Lung (tissue), 12 donors: ENCODE data around the gene CDC5L. TPM values are rescaled to one million over a fixed set of nuclear protein-coding genes. Genes with fewer than 3 reads are reported as not detected.

Experiments
- ATAC-seq: fragments of 200-7000 bp; cut with Tn5 transposase; one replicate; pipeline ENCODE4 v1.9.1; 2020; ENCODE audit warnings: moderate number of reproducible peaks; ENCODE audit not compliant: insufficient read depth, low FRiP score
- DNase-seq, 3 donors: peaks; one replicate each; pipeline ENCODE4 v3.0.0-alpha.2; 2013 to 2017
- H3K27ac ChIP-seq, 2 donors: one replicate each; pipeline ENCODE4 v1.5.1; 2013; ENCODE audit warnings: mild to moderate bottlenecking in 2 of 2, moderate library complexity in 2 of 2, control low read depth in 1 of 2, inconsistent platforms in 1 of 2, low read depth in 1 of 2, low read length in 1 of 2
- H3K27me3 ChIP-seq, 3 donors: one replicate each; pipeline ENCODE4 v1.5.1; 2013; ENCODE audit warnings: low read length in 2 of 3; ENCODE audit not compliant: control insufficient read depth in 3 of 3, insufficient read depth in 3 of 3
- H3K36me3 ChIP-seq, 4 donors: one replicate each; pipeline ENCODE4 v1.5.1; 2013; ENCODE audit warnings: low read length in 4 of 4, mild to moderate bottlenecking in 1 of 4, moderate library complexity in 1 of 4; ENCODE audit not compliant: control insufficient read depth in 4 of 4, insufficient read depth in 4 of 4
- H3K4me1 ChIP-seq, 5 donors: one replicate each; pipeline ENCODE4 v1.5.1; 2013; ENCODE audit warnings: low read length in 5 of 5, mild to moderate bottlenecking in 2 of 5, moderate library complexity in 1 of 5; ENCODE audit not compliant: control insufficient read depth in 5 of 5, insufficient read depth in 5 of 5
- H3K4me3 ChIP-seq: one replicate; pipeline ENCODE4 v1.5.1; 2013; ENCODE audit warnings: mild to moderate bottlenecking, control low read depth, moderate library complexity
- H3K9ac ChIP-seq, 2 donors: one replicate each; pipeline ENCODE4 v1.5.1; 2013; ENCODE audit warnings: low read length in 2 of 2, control low read depth in 1 of 2; ENCODE audit not compliant: insufficient read depth in 1 of 2
- H3K9me3 ChIP-seq, 4 donors: one replicate each; pipeline ENCODE4 v1.5.1; 2013; ENCODE audit warnings: low read length in 3 of 4, mild to moderate bottlenecking in 1 of 4, moderate library complexity in 1 of 4; ENCODE audit not compliant: control insufficient read depth in 4 of 4, insufficient read depth in 3 of 4
- CTCF ChIP-seq: IDR thresholded peaks from 2 replicates; pipeline ENCODE4 v1.5.1; 2012; ENCODE audit warnings: mild to moderate bottlenecking; ENCODE audit errors: control extremely low read depth, extremely low read depth
- WGBS, 2 donors: extraction: QIAGEN DNeasy Blood & Tissue Kit; methylation state at CpG; one replicate each; pipeline ENCODE4 v1.1.7; 2013; 5-methylcytosine and 5-hydroxymethylcytosine counted together
- polyA plus RNA-seq, 2 donors: library from polyadenylated mRNA; stranded (reverse); fragments of 200-250 nt; gene quantifications; one replicate each; pipeline ENCODE4 v1.2.1, GENCODE V29; 2013
- total RNA-seq, 2 donors: library from RNA; depleted of rRNA in 1 of 2; stranded (reverse); fragments of >200 nt in 1 of 2; gene quantifications; one replicate each; pipeline ENCODE4 v1.2.1, GENCODE V29; 2014 to 2021
- donor health status: control.
- donor health status: control.
- donor health status: Bipolar disorder and iron deficiency.
- donor health status: healthy.
- donor health status: DM: yes; HTN: yes; CAD: no.

Gene CDC5L
- total and polyA plus RNA-seq, 4 donors, result 5.1 to 26.8 (median 11.3) TPM

GRCh38 chr6:44367681-44368080, 19.8 kb upstream of the CDC5L start:
- no peak overlapping the region for H3K27ac ChIP-seq
- 13 to 35% methylated on average over 2 of the region's 2 CpGs for WGBS, 2 donors
- TF ChIP-seq CTCF, result no peak
- no peak overlapping the region for H3K4me3 ChIP-seq
- H3K27me3 ChIP-seq, result no peaks in the 10 kb centered on the region
- ATAC-seq (no peak), DNase-seq (no peak)
- no peak overlapping the region for H3K9ac ChIP-seq
- no peaks in the 10 kb centered on the region for H3K9me3 ChIP-seq
- H3K36me3 ChIP-seq, result no peaks in the 10 kb centered on the region
- no peaks in the 10 kb centered on the region for H3K4me1 ChIP-seq

GRCh38 chr6:44373051-44373450, 14.5 kb upstream of the CDC5L start:
- no peak for ATAC-seq
- WGBS, 2 donors, result 62 to 90% methylated on average over 3 of the region's 3 CpGs

GRCh38 chr6:44373787-44374186, 13.7 kb upstream of the CDC5L start:
- WGBS, 2 donors, result 61 to 77% methylated on average over 2 of the region's 2 CpGs
- Histone ChIP-seq H3K27me3 (peaks cover 0 to 4% (median 0%) of the 10 kb centered on the region in 3 donors), H3K9ac (no peak overlapping the region), H3K27ac (no peak overlapping the region), H3K4me1 (no peaks in the 10 kb centered on the region), H3K9me3 (no peaks in the 10 kb centered on the region), H3K4me3 (no peak overlapping the region), H3K36me3 (no peaks in the 10 kb centered on the region)
- ATAC-seq (no peak), DNase-seq (no peak)
- TF ChIP-seq CTCF, result no peak

More at GRCh38 chr6:44373051-44373450, 14.5 kb upstream of the CDC5L start:
- Histone ChIP-seq H3K27me3 (peaks cover 0 to 2% (median 0%) of the 10 kb centered on the region in 3 donors), H3K36me3 (no peaks in the 10 kb centered on the region), H3K27ac (no peak overlapping the region), H3K4me1 (no peaks in the 10 kb centered on the region), H3K4me3 (no peak overlapping the region), H3K9me3 (no peaks in the 10 kb centered on the region), H3K9ac (no peak overlapping the region)
- DNase-seq, result no peak
- no peak for TF ChIP-seq CTCF

- H3K27me3 ChIP-seq, result peaks cover 0 to 4% (median 0%) of the 10 kb centered on the region in 3 donors
- H3K4me1 ChIP-seq, result no peaks in the 10 kb centered on the region
- H3K4me3 ChIP-seq, result no peak overlapping the region
- 86 to 91% methylated on average over 3 of the region's 3 CpGs for WGBS, 2 donors
- H3K9me3 ChIP-seq, result no peaks in the 10 kb centered on the region
- H3K9ac ChIP-seq, result no peak overlapping the region
- no peak overlapping the region for H3K27ac ChIP-seq
- TF ChIP-seq CTCF, result no peak
- H3K36me3 ChIP-seq, result no peaks in the 10 kb centered on the region
- no peak for ATAC-seq
- DNase-seq, result no peak
Observed at GRCh38 chr6:44375071-44375470, 12.4 kb upstream of the CDC5L start.
